Left ventricle myocardium inferior (tissue), 1 donor: ENCODE results near the gene AUTS2. TPM values are rescaled to one million over a fixed set of nuclear protein-coding genes. Genes with fewer than 3 reads are reported as not detected.

Source experiments
- DNase-seq: peaks from one replicate; pipeline ENCODE4 v3.0.0-alpha.2; 2020
- H3K27ac ChIP-seq: fragments of 200-600 bp; replicated peaks from 2 replicates; pipeline ENCODE4 v1.8.0; 2021
- H3K27me3 ChIP-seq: fragments of 200-600 bp; 2 replicates; pipeline ENCODE4 v1.8.0; 2021; ENCODE audit warnings: low read depth
- H3K36me3 ChIP-seq: fragments of 200-600 bp; 2 replicates; pipeline ENCODE4 v1.8.0; 2021
- H3K4me1 ChIP-seq: fragments of 200-600 bp; 2 replicates; pipeline ENCODE4 v1.8.0; 2021
- H3K4me3 ChIP-seq: fragments of 200-600 bp; 2 replicates; pipeline ENCODE4 v1.8.0; 2021; ENCODE audit warnings: mild to moderate bottlenecking, moderate library complexity
- H3K9me3 ChIP-seq: fragments of 200-600 bp; replicated peaks from 2 replicates; pipeline ENCODE4 v1.8.0; 2021
- intact Hi-C: fragments of 100-400 bp; cut with micrococcal nuclease; formaldehyde crosslinking; loops from one replicate; pipeline ENCODE4 v1.11.0; 2022
- total RNA-seq: library from RNA; stranded (reverse); fragmentation: NEBNext Ultra II Directional; extraction: Animal tissue kit (Norgen Biotek cat#: 25700); gene quantifications from one replicate; pipeline ENCODE4 v1.2.1, GENCODE V29; 2021
- TF ChIP-seq, protein P1 (sequence below): fragments of 200-600 bp; IDR thresholded peaks from 2 replicates; pipeline ENCODE4 v1.8.0; 2021; ENCODE audit warnings: antibody characterized with exemption, mild to moderate bottlenecking, borderline replicate concordance
- donor health status: DM: no; HTN: yes; CAD: no; lungs with severe emphysema.

AUTS2 gene
- total RNA-seq, 1 donor from 2014 or later: 10.5 TPM

DNA sequence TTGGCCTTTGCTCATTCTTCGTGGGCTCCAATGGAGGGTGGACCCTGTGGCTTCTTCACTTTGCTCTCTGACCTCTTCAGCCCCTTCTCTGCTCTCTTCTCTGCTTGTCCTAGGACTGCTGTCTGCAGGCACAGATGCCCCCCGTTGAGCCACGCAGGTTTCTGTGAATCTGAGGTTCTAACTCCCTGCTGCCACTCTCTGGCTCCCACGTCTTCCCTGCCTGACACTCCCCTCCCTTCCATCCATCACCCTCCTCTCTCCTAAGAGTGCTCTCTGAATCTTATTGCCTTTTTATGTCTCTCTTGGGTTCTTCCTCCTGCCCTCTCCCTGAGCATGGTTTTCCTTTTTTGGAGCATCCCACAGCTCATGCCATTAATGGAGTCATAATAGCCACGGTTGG is 1034.1 kb downstream of the AUTS2 start:
- DNase-seq: no peak
- H3K27ac ChIP-seq: no peak overlapping the region
- no peaks in the 10 kb centered on the region for H3K27me3 ChIP-seq
- no peak overlapping the region for H3K4me3 ChIP-seq
- no peaks in the 10 kb centered on the region for H3K4me1 ChIP-seq
- H3K9me3 ChIP-seq: no peaks in the 10 kb centered on the region
- TF ChIP-seq, protein P1, sequence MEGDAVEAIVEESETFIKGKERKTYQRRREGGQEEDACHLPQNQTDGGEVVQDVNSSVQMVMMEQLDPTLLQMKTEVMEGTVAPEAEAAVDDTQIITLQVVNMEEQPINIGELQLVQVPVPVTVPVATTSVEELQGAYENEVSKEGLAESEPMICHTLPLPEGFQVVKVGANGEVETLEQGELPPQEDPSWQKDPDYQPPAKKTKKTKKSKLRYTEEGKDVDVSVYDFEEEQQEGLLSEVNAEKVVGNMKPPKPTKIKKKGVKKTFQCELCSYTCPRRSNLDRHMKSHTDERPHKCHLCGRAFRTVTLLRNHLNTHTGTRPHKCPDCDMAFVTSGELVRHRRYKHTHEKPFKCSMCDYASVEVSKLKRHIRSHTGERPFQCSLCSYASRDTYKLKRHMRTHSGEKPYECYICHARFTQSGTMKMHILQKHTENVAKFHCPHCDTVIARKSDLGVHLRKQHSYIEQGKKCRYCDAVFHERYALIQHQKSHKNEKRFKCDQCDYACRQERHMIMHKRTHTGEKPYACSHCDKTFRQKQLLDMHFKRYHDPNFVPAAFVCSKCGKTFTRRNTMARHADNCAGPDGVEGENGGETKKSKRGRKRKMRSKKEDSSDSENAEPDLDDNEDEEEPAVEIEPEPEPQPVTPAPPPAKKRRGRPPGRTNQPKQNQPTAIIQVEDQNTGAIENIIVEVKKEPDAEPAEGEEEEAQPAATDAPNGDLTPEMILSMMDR: no peak
- intact Hi-C loops: no loop called here
- H3K36me3 ChIP-seq: no peaks in the 10 kb centered on the region

DNA sequence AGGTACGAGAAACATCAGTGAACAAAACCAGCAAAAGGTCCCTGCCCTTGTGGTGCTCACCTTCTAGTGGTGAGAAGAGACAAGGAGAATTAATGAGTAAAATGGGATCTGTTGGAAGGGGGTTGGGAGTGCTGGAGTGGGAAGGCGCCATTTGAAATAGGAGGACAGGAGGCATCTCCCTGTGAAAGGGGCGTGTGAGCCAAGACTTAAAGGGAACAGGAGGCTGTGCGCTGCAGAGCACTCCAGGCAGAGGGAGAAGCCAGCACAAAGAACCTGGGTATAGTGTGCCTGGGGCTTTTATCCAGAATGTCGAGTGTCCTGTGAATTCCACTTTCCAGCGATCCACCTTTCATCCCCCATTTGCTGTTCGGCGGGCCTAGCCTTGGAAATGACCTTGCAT is 1035.8 kb downstream of the AUTS2 start:
- no peaks in the 10 kb centered on the region for H3K36me3 ChIP-seq
- intact Hi-C loops: no loop called here
- TF ChIP-seq, protein P1: no peak

DNA sequence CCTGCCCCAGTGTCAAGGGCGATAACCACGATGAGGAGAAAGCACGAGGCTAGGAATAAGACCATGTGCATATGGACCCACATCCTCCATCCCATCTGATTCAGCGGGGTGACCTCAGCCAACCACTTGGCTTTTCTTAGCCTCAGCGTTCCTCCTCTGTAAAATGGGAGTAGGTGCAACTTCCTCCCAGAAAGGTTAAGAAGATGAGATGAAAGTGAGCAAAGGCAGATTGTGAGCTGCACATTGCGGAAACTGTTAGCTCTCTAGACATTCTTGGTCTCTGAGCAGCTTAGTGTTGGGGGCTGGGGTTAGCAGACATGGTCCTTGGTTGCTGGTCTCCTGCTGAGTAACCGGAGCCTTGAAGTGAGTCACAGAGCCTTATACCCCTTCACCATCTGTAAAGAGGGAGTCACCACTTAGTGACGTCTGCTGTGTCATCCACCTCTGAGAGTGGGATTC is 1036.4 kb downstream of the AUTS2 start:
- Histone ChIP-seq H3K27me3 (no peaks in the 10 kb centered on the region), H3K4me1 (no peaks in the 10 kb centered on the region), H3K36me3 (no peaks in the 10 kb centered on the region), H3K4me3 (no peak overlapping the region), H3K27ac (no peak overlapping the region), H3K9me3 (no peaks in the 10 kb centered on the region)
- intact Hi-C loops: no loop called here
- TF ChIP-seq, protein P1: no peak
- DNase-seq: no peak

More for the DNA sequence above, 1035.8 kb downstream of the AUTS2 start:
- Histone ChIP-seq H3K4me1 (no peaks in the 10 kb centered on the region), H3K9me3 (no peaks in the 10 kb centered on the region), H3K27me3 (no peaks in the 10 kb centered on the region), H3K4me3 (no peak overlapping the region), H3K27ac (no peak overlapping the region)
- DNase-seq: no peak

- DNase-seq: no peak
- H3K27me3 ChIP-seq: no peaks in the 10 kb centered on the region
- no peaks in the 10 kb centered on the region for H3K4me1 ChIP-seq
- no peaks in the 10 kb centered on the region for H3K36me3 ChIP-seq
- H3K27ac ChIP-seq: no peak overlapping the region
- no peak overlapping the region for H3K4me3 ChIP-seq
- intact Hi-C loops: no loop called here
- TF ChIP-seq, protein P1: no peak
- no peaks in the 10 kb centered on the region for H3K9me3 ChIP-seq
Measured at GRCh38 chr7:70635633-70636032, 1037.4 kb downstream of the AUTS2 start.

DNA sequence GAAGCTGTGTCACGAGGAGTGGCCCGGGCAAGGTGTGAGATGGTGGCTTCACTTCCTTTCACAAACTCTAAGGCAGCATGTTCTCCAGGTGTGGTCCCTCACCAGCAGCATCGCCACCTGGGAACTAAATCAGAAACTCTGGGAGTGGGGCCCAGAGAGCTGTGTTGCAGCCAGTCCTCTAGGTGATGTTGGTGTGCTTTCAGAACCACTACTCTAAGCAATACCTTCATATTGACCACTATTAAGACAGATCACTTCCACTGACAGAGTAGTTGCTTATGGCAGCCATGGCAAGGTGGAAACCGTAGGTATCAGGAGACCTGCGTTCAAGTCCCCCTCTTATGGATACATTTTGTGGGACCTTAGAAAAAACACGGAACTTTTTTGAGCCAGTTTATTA is 1037.9 kb downstream of the AUTS2 start:
- DNase-seq: no peak
- no peaks in the 10 kb centered on the region for H3K36me3 ChIP-seq
- no peak overlapping the region for H3K4me3 ChIP-seq
- H3K9me3 ChIP-seq: no peaks in the 10 kb centered on the region
- H3K4me1 ChIP-seq: no peaks in the 10 kb centered on the region
- no peak overlapping the region for H3K27ac ChIP-seq
- TF ChIP-seq, protein P1: no peak
- H3K27me3 ChIP-seq: no peaks in the 10 kb centered on the region
- intact Hi-C loops: no loop called here

- no peak for DNase-seq
- Histone ChIP-seq H3K4me3 (no peak overlapping the region), H3K36me3 (no peaks in the 10 kb centered on the region), H3K27ac (no peak overlapping the region), H3K9me3 (peaks cover 6% of the 10 kb centered on the region), H3K4me1 (no peaks in the 10 kb centered on the region), H3K27me3 (no peaks in the 10 kb centered on the region)
- intact Hi-C loops: no loop called here
- TF ChIP-seq, protein P1: no peak
Measured at GRCh38 chr7:70637726-70638125, 1039.5 kb downstream of the AUTS2 start.
